GM10266 (cell line): ENCODE data around the gene DHRS7B.

ENCODE experiments used
- DNase-seq: peaks from one replicate; pipeline ENCODE4 v3.0.0; 2012; ENCODE audit errors: extremely low spot score
- CTCF ChIP-seq: IDR thresholded peaks from 2 replicates; pipeline ENCODE4 v1.5.1; 2012; ENCODE audit warnings: mild to moderate bottlenecking, low read depth; ENCODE audit not compliant: control insufficient read depth, insufficient read depth; ENCODE audit errors: missing control alignments

DHRS7B gene

GRCh38 chr17:21210411-21211076 lies 83.8 kb downstream of the DHRS7B start:
- no peak for DNase-seq
- TF ChIP-seq CTCF, result no peak

- TF ChIP-seq CTCF, result no peak
- DNase-seq, result no peak
These were observed 85.2 kb downstream of the DHRS7B start for GRCh38 chr17:21211825-21212479.

GRCh38 chr17:21212826-21213637 lies 86.3 kb downstream of the DHRS7B start:
- DNase-seq, result no peak

GRCh38 chr17:21213638-21214014 lies 86.9 kb downstream of the DHRS7B start:
- peak; percentile 53 for DNase-seq
- no peak for TF ChIP-seq CTCF

More at GRCh38 chr17:21212826-21213637, 86.3 kb downstream of the DHRS7B start:
- no peak for TF ChIP-seq CTCF

- TF ChIP-seq CTCF, result peak; percentile 20
These were observed 87.4 kb downstream of the DHRS7B start, which contains the start of gene TMEM11 for GRCh38 chr17:21214015-21214776. Gene TMEM11 (minus strand): TSS chr17:21214161. CDS start chr17:21214152, 9 bp downstream.

GRCh38 chr17:21214777-21215541 lies 88.2 kb downstream of the DHRS7B start:
- no peak for DNase-seq
- TF ChIP-seq CTCF, result no peak

More at GRCh38 chr17:21214015-21214776, 87.4 kb downstream of the DHRS7B start, which contains the start of gene TMEM11:
- DNase-seq, result peak; percentile 98
